Peyer's patch (tissue), 4 donors: ENCODE results near the gene HPSE2.

Source experiments
- POLR2A ChIP-seq, 2 donors: fragments of 450-650 bp; IDR thresholded peaks; one replicate each; pipeline ENCODE4 v1.5.1; 2017; ENCODE audit warnings: antibody characterized with exemption in 2 of 2, mild to moderate bottlenecking in 2 of 2, moderate library complexity in 2 of 2
- TF ChIP-seq, protein P1 (sequence below), 6 experiments: fragments of 450-650 bp in 4 of 6; fragments of 200-600 bp in 2 of 6; sonication (generic) in 1 of 6; IDR thresholded peaks; one replicate each; pipeline ENCODE4 v1.5.1; 2017 to 2019; ENCODE audit warnings: antibody characterized with exemption in 6 of 6, mild to moderate bottlenecking in 3 of 6, moderate library complexity in 1 of 6

- TF ChIP-seq, protein P1, sequence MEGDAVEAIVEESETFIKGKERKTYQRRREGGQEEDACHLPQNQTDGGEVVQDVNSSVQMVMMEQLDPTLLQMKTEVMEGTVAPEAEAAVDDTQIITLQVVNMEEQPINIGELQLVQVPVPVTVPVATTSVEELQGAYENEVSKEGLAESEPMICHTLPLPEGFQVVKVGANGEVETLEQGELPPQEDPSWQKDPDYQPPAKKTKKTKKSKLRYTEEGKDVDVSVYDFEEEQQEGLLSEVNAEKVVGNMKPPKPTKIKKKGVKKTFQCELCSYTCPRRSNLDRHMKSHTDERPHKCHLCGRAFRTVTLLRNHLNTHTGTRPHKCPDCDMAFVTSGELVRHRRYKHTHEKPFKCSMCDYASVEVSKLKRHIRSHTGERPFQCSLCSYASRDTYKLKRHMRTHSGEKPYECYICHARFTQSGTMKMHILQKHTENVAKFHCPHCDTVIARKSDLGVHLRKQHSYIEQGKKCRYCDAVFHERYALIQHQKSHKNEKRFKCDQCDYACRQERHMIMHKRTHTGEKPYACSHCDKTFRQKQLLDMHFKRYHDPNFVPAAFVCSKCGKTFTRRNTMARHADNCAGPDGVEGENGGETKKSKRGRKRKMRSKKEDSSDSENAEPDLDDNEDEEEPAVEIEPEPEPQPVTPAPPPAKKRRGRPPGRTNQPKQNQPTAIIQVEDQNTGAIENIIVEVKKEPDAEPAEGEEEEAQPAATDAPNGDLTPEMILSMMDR (IDR thresholded peaks at IDR 0.05), result no peak
- TF ChIP-seq POLR2A (IDR thresholded peaks at IDR 0.05), result no peak
Measured at GRCh38 chr10:98465866-98466265, 769.8 kb downstream of the HPSE2 start.
